ENCODE data around the gene GCGR. TPM values are rescaled to one million over a fixed set of nuclear protein-coding genes. Genes with fewer than 3 reads are reported as not detected.
"Not testable (repeated sequence)": the region's sequence is repeated elsewhere in the genome, so short reads cannot be mapped to it uniquely, and the experiment has no call there.

Gene GCGR
- total RNA-seq, 1 experiment from 2014 or later: 1.6 TPM

DNA sequence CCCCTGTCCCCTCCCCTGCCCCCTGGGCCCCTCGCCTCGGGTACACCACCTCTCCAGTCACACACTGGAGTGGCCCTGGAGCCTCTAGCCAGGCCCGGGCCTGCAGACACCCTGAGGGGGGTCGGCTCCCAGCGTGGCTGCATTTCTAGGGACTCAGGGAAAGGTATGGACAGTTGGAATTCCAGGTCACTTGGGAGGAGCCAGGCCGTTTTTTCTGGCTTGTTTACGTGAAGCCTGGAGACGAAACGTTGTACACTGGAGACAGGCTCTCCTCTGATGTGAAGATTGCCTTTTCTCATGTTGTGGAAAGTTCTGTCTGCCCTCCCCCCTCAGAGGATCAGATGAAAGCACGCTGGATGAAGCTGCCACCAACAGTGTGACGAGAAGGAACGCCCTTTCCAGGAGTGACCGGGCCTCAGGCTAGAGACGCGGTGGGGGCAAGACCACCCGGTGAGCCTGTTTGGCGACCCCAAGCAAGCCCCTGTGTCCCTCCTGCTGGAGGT, 34.9 kb downstream of the GCGR start:
- in situ Hi-C loops (cut with HindIII; ENCODE audit: low pct_unique_long_range_greater_than_20kb, low sequenced_read_pairs): no loop called here
- CTCF ChIA-PET: no interaction called here

DNA sequence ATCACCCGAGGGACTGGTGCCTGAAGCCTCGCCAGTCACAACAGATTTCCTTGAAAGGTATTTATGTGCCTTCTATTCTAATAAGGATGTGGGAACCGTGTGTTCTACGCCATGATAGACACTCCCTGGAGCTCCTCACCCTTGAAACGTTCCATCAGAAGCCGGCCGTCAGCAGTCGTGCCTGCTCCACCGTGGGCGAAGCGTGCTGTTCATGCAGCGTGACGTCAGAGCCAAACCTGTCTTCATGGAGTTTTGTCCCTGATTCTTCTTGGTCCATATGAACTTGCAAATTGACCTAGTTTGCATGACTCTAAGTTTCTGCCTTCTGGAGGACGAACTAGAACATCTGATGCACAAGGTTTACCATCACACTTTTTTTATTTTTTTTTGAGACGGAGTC, 35.4 kb downstream of the GCGR start:
- no peaks in the 10 kb centered on the region for H3K9me3 ChIP-seq (ENCODE audit: control insufficient read depth, insufficient read depth, low read depth, low read length)
- no peaks in the 10 kb centered on the region for H3K27me3 ChIP-seq (ENCODE audit: control insufficient read depth, insufficient read depth, low read length)
- 0 out of 2 replicates have a peak, but pooled peaks cover 4% of the 10 kb centered on the region for H3K4me1 ChIP-seq (ENCODE audit: control insufficient read depth, insufficient read depth, low read length)
- intact Hi-C loops (cut with micrococcal nuclease; ENCODE audit: unreplicated experiment): no loop called here
- no TSS peak for BruUV-seq (replicated peaks)
- ChIA-PET POLR2A (no interaction called here), CTCF (no interaction called here)
- H3K27ac ChIP-seq (ENCODE audit: low read length): no peak overlapping the region
- no peaks in the 10 kb centered on the region for H3K36me3 ChIP-seq (ENCODE audit: control insufficient read depth, insufficient read depth, low read length)
- no peak for TF ChIP-seq POLR2AphosphoS5 (IDR thresholded peaks at IDR 0.05; ENCODE audit: low read depth, low read length)
- no peak for TF ChIP-seq TCF7L2 (IDR thresholded peaks at IDR 0.05; ENCODE audit: low read depth, low read length)
- TF ChIP-seq REST (IDR thresholded peaks at IDR 0.05; ENCODE audit: insufficient read depth in 1 of 2, low read depth in 2 of 2, low read length in 1 of 2): no peak
- TF ChIP-seq SIN3A (IDR thresholded peaks at IDR 0.05; ENCODE audit: borderline replicate concordance, insufficient read depth, low read depth, low read length): no peak
- TF ChIP-seq, protein P1, sequence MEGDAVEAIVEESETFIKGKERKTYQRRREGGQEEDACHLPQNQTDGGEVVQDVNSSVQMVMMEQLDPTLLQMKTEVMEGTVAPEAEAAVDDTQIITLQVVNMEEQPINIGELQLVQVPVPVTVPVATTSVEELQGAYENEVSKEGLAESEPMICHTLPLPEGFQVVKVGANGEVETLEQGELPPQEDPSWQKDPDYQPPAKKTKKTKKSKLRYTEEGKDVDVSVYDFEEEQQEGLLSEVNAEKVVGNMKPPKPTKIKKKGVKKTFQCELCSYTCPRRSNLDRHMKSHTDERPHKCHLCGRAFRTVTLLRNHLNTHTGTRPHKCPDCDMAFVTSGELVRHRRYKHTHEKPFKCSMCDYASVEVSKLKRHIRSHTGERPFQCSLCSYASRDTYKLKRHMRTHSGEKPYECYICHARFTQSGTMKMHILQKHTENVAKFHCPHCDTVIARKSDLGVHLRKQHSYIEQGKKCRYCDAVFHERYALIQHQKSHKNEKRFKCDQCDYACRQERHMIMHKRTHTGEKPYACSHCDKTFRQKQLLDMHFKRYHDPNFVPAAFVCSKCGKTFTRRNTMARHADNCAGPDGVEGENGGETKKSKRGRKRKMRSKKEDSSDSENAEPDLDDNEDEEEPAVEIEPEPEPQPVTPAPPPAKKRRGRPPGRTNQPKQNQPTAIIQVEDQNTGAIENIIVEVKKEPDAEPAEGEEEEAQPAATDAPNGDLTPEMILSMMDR (IDR thresholded peaks at IDR 0.05): no peak
- DNase-seq (ENCODE audit: low read depth, low spot score) (no peak), ATAC-seq (no peak)
- in situ Hi-C loops (cut with HindIII; ENCODE audit: low pct_unique_long_range_greater_than_20kb, low sequenced_read_pairs): no loop called here
- H3K4me3 ChIP-seq (ENCODE audit: low read depth in 2 of 2, low read length in 2 of 2): no peak overlapping the region

More for the DNA sequence above, 34.9 kb downstream of the GCGR start:
- no peak for DNase-seq (ENCODE audit: low read depth, low spot score)
- no peak overlapping the region for H3K27ac ChIP-seq (ENCODE audit: low read length)
- intact Hi-C loops (cut with micrococcal nuclease; ENCODE audit: unreplicated experiment): no loop called here
- H3K4me3 ChIP-seq (ENCODE audit: low read depth in 2 of 2, low read length in 2 of 2): no peak overlapping the region
- H3K27me3 ChIP-seq (ENCODE audit: control insufficient read depth, insufficient read depth, low read length): no peaks in the 10 kb centered on the region
- TF ChIP-seq, protein P1 (IDR thresholded peaks at IDR 0.05): no peak
- TF ChIP-seq REST (IDR thresholded peaks at IDR 0.05; ENCODE audit: insufficient read depth in 1 of 2, low read depth in 2 of 2, low read length in 1 of 2): no peak
- TF ChIP-seq SIN3A (IDR thresholded peaks at IDR 0.05; ENCODE audit: borderline replicate concordance, insufficient read depth, low read depth, low read length): no peak
- no peak for TF ChIP-seq POLR2AphosphoS5 (IDR thresholded peaks at IDR 0.05; ENCODE audit: low read depth, low read length)
- no peak for TF ChIP-seq TCF7L2 (IDR thresholded peaks at IDR 0.05; ENCODE audit: low read depth, low read length)
- H3K9me3 ChIP-seq (ENCODE audit: control insufficient read depth, insufficient read depth, low read depth, low read length): no peaks in the 10 kb centered on the region
- BruUV-seq (replicated peaks): no TSS peak
- no peak for ATAC-seq
- H3K36me3 ChIP-seq (ENCODE audit: control insufficient read depth, insufficient read depth, low read length): no peaks in the 10 kb centered on the region; the same call in 1 of the 2 replicates
- POLR2A ChIA-PET: no interaction called here
- peaks cover 4% of the 10 kb centered on the region; the same call in 1 of the 2 replicates for H3K4me1 ChIP-seq (ENCODE audit: control insufficient read depth, insufficient read depth, low read length)

- intact Hi-C loops (cut with micrococcal nuclease; ENCODE audit: unreplicated experiment): not testable (repeated sequence)
- POLR2A ChIA-PET: interaction anchor here (0.5 kb wide), 1 partner anchor 228 kb away, joined by 5 read pairs; no protein-coding TSS in a partner anchor
Measured at GRCh38 chr17:81840059-81840458, 36.1 kb downstream of the GCGR start.

More at GRCh38 chr17:81840059-81840458, 36.1 kb downstream of the GCGR start:
- H3K4me3 ChIP-seq (ENCODE audit: low read depth in 2 of 2, low read length in 2 of 2); DNase-seq (ENCODE audit: low read depth, low spot score); H3K27ac ChIP-seq (ENCODE audit: low read length); H3K27me3 ChIP-seq (ENCODE audit: control insufficient read depth, insufficient read depth, low read length); H3K9me3 ChIP-seq (ENCODE audit: control insufficient read depth, insufficient read depth, low read depth, low read length); in situ Hi-C loops (cut with HindIII; ENCODE audit: low pct_unique_long_range_greater_than_20kb, low sequenced_read_pairs); H3K36me3 ChIP-seq (ENCODE audit: control insufficient read depth, insufficient read depth, low read length); ATAC-seq; BruUV-seq (replicated peaks); CTCF ChIA-PET; H3K4me1 ChIP-seq (ENCODE audit: control insufficient read depth, insufficient read depth, low read length): not testable (repeated sequence)

All from Panc1 (cell line).